8988T (cell line): Measurements from ENCODE around the gene COL12A1.
A peak's percentile ranks its signal among the peaks of the same experiment; 100 is the strongest.
"Not testable (repeated sequence)": the region's sequence is repeated elsewhere in the genome, so short reads cannot be mapped to it uniquely, and the experiment has no call there.

ENCODE experiments used
- DNase-seq: peaks from one replicate; pipeline ENCODE4 v3.0.0; 2011

COL12A1 gene

GRCh38 chr6:75211920-75212590 is 6.2 kb upstream of the COL12A1 start:
- DNase-seq, result no peak

- no peak for DNase-seq
These were observed 5.3 kb upstream of the COL12A1 start for GRCh38 chr6:75210885-75211739.

GRCh38 chr6:75209184-75209723 is 3.4 kb upstream of the COL12A1 start:
- no peak for DNase-seq

- peak; percentile 59 for DNase-seq
These were observed 2.7 kb upstream of the COL12A1 start for GRCh38 chr6:75208298-75209183.

GRCh38 chr6:75206576-75207342 is 906 bp upstream of the COL12A1 start:
- no peak for DNase-seq

- DNase-seq, result peak; percentile 53
These were observed 686 bp downstream of the COL12A1 start for GRCh38 chr6:75204959-75205775.

- DNase-seq, result peak; percentile 51
These were observed 1.5 kb downstream of the COL12A1 start for GRCh38 chr6:75204217-75204958.

GRCh38 chr6:75203721-75204120 is 2.1 kb downstream of the COL12A1 start:
- no peak for DNase-seq

GRCh38 chr6:75202676-75203131 is 3.1 kb downstream of the COL12A1 start:
- no peak for DNase-seq

- no peak for DNase-seq
These were observed 3.8 kb downstream of the COL12A1 start for GRCh38 chr6:75201901-75202672.

- DNase-seq, result no peak
These were observed 4.8 kb downstream of the COL12A1 start for GRCh38 chr6:75201021-75201420.

- no peak for DNase-seq
These were observed 6.0 kb downstream of the COL12A1 start for GRCh38 chr6:75199889-75200288.

GRCh38 chr6:75196081-75196687 is 9.7 kb downstream of the COL12A1 start:
- no peak for DNase-seq

GRCh38 chr6:75188221-75188925 is 17.5 kb downstream of the COL12A1 start:
- DNase-seq, result no peak

- DNase-seq, result not testable (repeated sequence)
These were observed 19.3 kb downstream of the COL12A1 start for GRCh38 chr6:75186581-75186980.

- DNase-seq, result no peak
These were observed 22.7 kb downstream of the COL12A1 start for GRCh38 chr6:75183099-75183541.

GRCh38 chr6:75180864-75181263 is 25.0 kb downstream of the COL12A1 start:
- no peak for DNase-seq

GRCh38 chr6:75178757-75179156 is 27.1 kb downstream of the COL12A1 start:
- no peak for DNase-seq
